Measurements from ENCODE around the gene TMEM179B. TPM values are rescaled to one million over a fixed set of nuclear protein-coding genes. Genes with fewer than 3 reads are reported as not detected.

The TMEM179B gene
- total RNA-seq, 2 donors from 2014 or later: 45.6 to 70.8 TPM

GRCh38 chr11:62804310-62805075 lies 17.3 kb downstream of the TMEM179B start:
- peak overlapping the region; percentile 86 to 94 for H3K27ac ChIP-seq
- ATAC-seq (ENCODE audit: insufficient number of reproducible peaks, low FRiP score, low read depth): no peak
- peaks cover 13 to 28% of the 10 kb centered on the region in 2 donors for H3K4me1 ChIP-seq (ENCODE audit: control insufficient read depth in 1 of 2, low read depth in 2 of 2)
- peak overlapping the region; percentile 98 for H3K4me3 ChIP-seq
- no peak for TF ChIP-seq CTCF (IDR thresholded peaks at IDR 0.05)
- DNase-seq (ENCODE audit: low spot score): no peak
- H3K27me3 ChIP-seq (replicated peaks; ENCODE audit: insufficient read depth): no peaks in the 10 kb centered on the region
- peaks cover 33% of the 10 kb centered on the region for H3K36me3 ChIP-seq
- no peaks in the 10 kb centered on the region for H3K9me3 ChIP-seq

GRCh38 chr11:62805076-62805892 lies 18.1 kb downstream of the TMEM179B start, which contains the start of gene NXF1:
Gene NXF1, minus strand, starts transcription at chr11:62805440. Its CDS starts 84 bp downstream, at chr11:62805356.
- H3K9me3 ChIP-seq: no peaks in the 10 kb centered on the region
- H3K27me3 ChIP-seq (replicated peaks; ENCODE audit: insufficient read depth): no peaks in the 10 kb centered on the region
- no peak for TF ChIP-seq CTCF (IDR thresholded peaks at IDR 0.05)
- H3K4me3 ChIP-seq: peak within 1 kb of the TSS; percentile 98
- ATAC-seq (ENCODE audit: insufficient number of reproducible peaks, low FRiP score, low read depth): peak; percentile 89
- peaks cover 13 to 28% of the 10 kb centered on the region in 2 donors for H3K4me1 ChIP-seq (ENCODE audit: control insufficient read depth in 1 of 2, low read depth in 2 of 2)
- peak within 1 kb of the TSS; percentile 86 to 94 for H3K27ac ChIP-seq
- DNase-seq (ENCODE audit: low spot score): peak; percentile 72
- H3K36me3 ChIP-seq: peaks cover 25% of the 10 kb centered on the region

- ATAC-seq (ENCODE audit: insufficient number of reproducible peaks, low FRiP score, low read depth): no peak
- TF ChIP-seq CTCF (IDR thresholded peaks at IDR 0.05): no peak
Observed at GRCh38 chr11:62805961-62806441, 18.8 kb downstream of the TMEM179B start.

GRCh38 chr11:62806611-62807121 lies 19.5 kb downstream of the TMEM179B start:
- no peaks in the 10 kb centered on the region for H3K9me3 ChIP-seq
- ATAC-seq (ENCODE audit: insufficient number of reproducible peaks, low FRiP score, low read depth) (no peak), DNase-seq (ENCODE audit: low spot score) (no peak)
- H3K4me3 ChIP-seq: peak overlapping the region; percentile 98
- peak overlapping the region; percentile 86 to 94 for H3K27ac ChIP-seq
- peaks cover 13 to 28% of the 10 kb centered on the region in 2 donors for H3K4me1 ChIP-seq (ENCODE audit: control insufficient read depth in 1 of 2, low read depth in 2 of 2)
- no peaks in the 10 kb centered on the region for H3K27me3 ChIP-seq (replicated peaks; ENCODE audit: insufficient read depth)
- peaks cover 14% of the 10 kb centered on the region for H3K36me3 ChIP-seq
- TF ChIP-seq CTCF (IDR thresholded peaks at IDR 0.05): no peak

More at GRCh38 chr11:62805961-62806441, 18.8 kb downstream of the TMEM179B start:
- Histone ChIP-seq H3K27me3 (replicated peaks; ENCODE audit: insufficient read depth) (no peaks in the 10 kb centered on the region), H3K36me3 (peaks cover 20% of the 10 kb centered on the region), H3K4me1 (ENCODE audit: control insufficient read depth in 1 of 2, low read depth in 2 of 2) (peaks cover 13 to 28% of the 10 kb centered on the region in 2 donors), H3K9me3 (no peaks in the 10 kb centered on the region), H3K4me3 (peak overlapping the region; percentile 98), H3K27ac (peak overlapping the region; percentile 86 to 94)
- DNase-seq (ENCODE audit: low spot score): no peak

Measured in thoracic aorta (tissue), 2 donors.